HAP-1 (cell line): ENCODE measurements around the gene PPP1R7.

Experiments
- DNase-seq, 2 experiments: peaks; one replicate each; pipeline ENCODE4 v3.0.0-alpha.2; 2016 to 2020; ENCODE audit warnings: low spot score in 2 of 2
- H3K27me3 ChIP-seq: fragments of 250-450 bp; sonication (Bioruptor Pico); 2 replicates; pipeline ENCODE4 v1.5.1; 2020; ENCODE audit warnings: low read depth, mild to moderate bottlenecking, moderate library complexity
- H3K36me3 ChIP-seq: fragments of 250-450 bp; sonication (Bioruptor Pico); replicated peaks from 2 replicates; pipeline ENCODE4 v1.5.1; 2020; ENCODE audit warnings: mild to moderate bottlenecking
- H3K4me1 ChIP-seq: fragments of 250-450 bp; sonication (Bioruptor Pico); 2 replicates; pipeline ENCODE4 v1.5.1; 2020; ENCODE audit warnings: mild to moderate bottlenecking
- H3K4me3 ChIP-seq: fragments of 250-450 bp; sonication (Bioruptor Pico); 2 replicates; pipeline ENCODE4 v1.5.1; 2020; ENCODE audit warnings: mild to moderate bottlenecking, moderate library complexity
- H3K9me3 ChIP-seq: fragments of 250-450 bp; sonication (Bioruptor Pico); 2 replicates; pipeline ENCODE4 v1.5.1; 2020; ENCODE audit warnings: mild to moderate bottlenecking, moderate library complexity
- in situ Hi-C: fragments of 300-500 bp; cut with MboI; formaldehyde crosslinking; loops from 3 replicates; pipeline ENCODE4 v1.14.3; 2020; ENCODE audit warnings: low sequenced_read_pairs, inconsistent platforms, mixed read lengths

Gene PPP1R7

DNA sequence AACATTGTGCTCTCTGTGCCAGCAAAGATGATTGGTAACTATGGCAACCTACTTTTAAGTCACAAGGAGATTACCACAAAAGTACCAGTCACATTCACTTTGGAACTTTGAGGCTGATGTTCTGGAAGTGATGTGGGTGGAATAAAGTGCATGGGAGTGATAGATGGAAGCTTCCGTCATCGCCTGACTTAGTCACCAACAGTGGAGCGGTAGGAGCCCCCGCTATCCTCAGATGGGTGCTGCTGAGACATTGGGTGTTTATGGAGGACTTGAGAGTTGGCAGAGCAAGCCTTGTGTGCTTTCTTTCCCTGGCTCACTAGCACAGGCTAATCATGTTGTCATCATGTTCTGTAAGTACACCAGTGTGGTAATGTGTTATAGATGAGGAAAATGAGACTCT, 4.6 kb downstream of the PPP1R7 start:
- Histone ChIP-seq H3K9me3 (no peaks in the 10 kb centered on the region), H3K4me1 (peaks cover 5% of the 10 kb centered on the region), H3K4me3 (no peak overlapping the region), H3K36me3 (peaks cover 25% of the 10 kb centered on the region), H3K27me3 (no peaks in the 10 kb centered on the region)
- DNase-seq: no peak
- in situ Hi-C loops: no loop called here

GRCh38 chr2:241155936-241156335, 5.7 kb downstream of the PPP1R7 start:
- in situ Hi-C loops: no loop called here
- H3K27me3 ChIP-seq: no peaks in the 10 kb centered on the region
- no peaks in the 10 kb centered on the region for H3K9me3 ChIP-seq
- peaks cover 5% of the 10 kb centered on the region for H3K4me1 ChIP-seq
- no peak overlapping the region for H3K4me3 ChIP-seq
- DNase-seq: no peak
- peaks cover 29% of the 10 kb centered on the region for H3K36me3 ChIP-seq

DNA sequence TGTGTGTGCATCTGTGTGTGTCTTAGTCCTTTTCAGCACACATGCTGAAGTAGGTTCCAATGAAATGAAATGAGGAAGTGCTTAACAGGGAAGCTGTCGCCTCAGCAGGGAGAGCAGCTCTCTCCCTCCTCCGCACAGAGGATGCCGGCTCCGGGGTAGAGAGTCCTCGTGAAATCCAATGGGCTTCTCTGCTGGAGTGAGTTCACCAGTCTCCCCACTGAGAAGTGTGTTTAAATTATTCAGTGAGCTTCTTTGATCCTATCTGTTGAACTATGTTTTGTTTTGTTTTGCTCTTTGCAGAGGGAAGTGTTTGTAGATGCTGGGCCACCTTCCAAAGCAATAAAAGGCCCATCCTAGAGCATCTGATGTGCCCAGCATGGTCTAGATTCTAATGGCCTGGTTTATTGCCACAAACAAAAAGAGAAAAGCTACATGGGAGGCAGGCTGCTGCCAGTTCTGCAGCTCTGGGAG, 6.7 kb downstream of the PPP1R7 start:
- DNase-seq: no peak
- Histone ChIP-seq H3K4me1 (no peaks in the 10 kb centered on the region), H3K36me3 (peaks cover 34% of the 10 kb centered on the region), H3K9me3 (no peaks in the 10 kb centered on the region), H3K27me3 (no peaks in the 10 kb centered on the region), H3K4me3 (no peak overlapping the region)
- in situ Hi-C loops: no loop called here

DNA sequence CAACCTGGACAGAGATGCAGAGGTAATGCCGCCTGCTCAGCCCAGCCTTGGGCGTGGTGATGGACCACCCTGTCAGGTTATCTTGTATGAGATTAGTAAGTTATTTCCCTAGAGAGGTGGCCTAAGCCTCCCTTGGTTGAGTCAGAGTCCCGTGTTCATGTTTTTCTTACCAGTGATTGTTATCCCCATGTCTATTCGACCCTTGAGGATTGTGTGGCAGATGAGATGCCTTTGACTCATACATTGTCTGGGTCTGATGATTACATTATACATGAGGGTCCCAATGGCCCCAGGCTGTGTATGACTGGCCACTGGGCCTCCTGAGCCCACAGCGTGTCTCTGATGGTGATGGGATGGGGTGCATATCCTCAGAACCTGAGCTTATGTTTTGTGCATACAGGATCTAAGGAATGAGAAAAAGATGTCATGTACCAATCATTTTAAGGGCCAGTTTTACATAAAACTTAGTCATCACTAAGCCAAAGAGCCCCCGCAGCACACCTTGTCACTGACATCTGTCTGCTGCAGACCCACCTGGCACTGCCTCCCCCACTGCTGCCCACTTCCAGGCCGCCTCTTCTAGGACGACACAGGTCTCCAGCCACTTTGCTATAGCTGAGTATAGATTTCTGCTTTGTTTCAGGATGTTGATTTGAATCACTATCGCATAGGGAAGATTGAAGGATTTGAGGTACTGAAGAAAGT, 7.7 kb downstream of the PPP1R7 start:
- in situ Hi-C loops: no loop called here
- peaks cover 37% of the 10 kb centered on the region for H3K36me3 ChIP-seq

DNA sequence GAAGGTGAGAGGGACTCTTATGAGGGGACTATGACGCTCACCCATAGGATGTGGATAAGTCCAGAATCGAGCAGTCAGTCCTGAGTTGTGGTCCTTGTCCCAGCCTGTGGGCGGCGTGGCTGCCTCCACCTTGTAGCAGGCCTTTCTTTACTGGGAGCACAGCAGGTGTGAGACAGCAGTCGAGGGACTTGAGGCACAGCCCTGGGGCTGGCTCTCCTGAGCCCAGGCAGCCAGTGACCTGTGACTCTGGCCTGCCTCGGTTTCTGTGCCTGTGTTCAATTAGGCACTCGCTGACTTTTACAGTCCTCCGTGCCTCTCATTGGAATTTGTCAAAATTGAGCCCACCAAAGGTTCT, 8.3 kb downstream of the PPP1R7 start:
- in situ Hi-C loops: no loop called here
- peaks cover 42% of the 10 kb centered on the region for H3K36me3 ChIP-seq
- no peak for DNase-seq
- no peaks in the 10 kb centered on the region for H3K27me3 ChIP-seq
- H3K4me3 ChIP-seq: no peak overlapping the region
- no peaks in the 10 kb centered on the region for H3K9me3 ChIP-seq
- no peaks in the 10 kb centered on the region for H3K4me1 ChIP-seq

More for the DNA sequence above, 7.7 kb downstream of the PPP1R7 start:
- H3K9me3 ChIP-seq: no peaks in the 10 kb centered on the region
- DNase-seq: no peak
- no peak overlapping the region for H3K4me3 ChIP-seq
- H3K27me3 ChIP-seq: no peaks in the 10 kb centered on the region
- no peaks in the 10 kb centered on the region for H3K4me1 ChIP-seq

DNA sequence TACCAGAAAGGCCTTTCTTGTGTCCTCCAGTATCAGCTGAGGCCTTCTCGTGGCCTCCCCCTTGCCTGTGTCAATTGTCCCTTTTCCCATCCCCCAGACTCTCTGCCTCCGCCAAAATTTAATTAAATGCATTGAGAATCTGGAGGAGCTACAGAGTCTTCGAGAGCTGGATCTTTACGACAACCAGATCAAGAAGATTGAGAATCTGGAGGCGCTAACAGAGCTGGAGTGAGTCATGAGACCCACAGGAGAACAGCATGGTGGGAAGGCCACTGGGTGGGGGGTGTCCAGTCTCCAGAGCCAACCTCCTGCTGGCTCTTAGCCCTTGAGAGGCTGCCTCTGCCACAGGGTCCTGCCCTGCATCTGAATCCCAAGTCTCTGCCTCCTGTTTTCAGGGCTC, 8.8 kb downstream of the PPP1R7 start:
- Histone ChIP-seq H3K4me1 (no peaks in the 10 kb centered on the region), H3K4me3 (no peak overlapping the region), H3K27me3 (no peaks in the 10 kb centered on the region), H3K9me3 (no peaks in the 10 kb centered on the region), H3K36me3 (peaks cover 46% of the 10 kb centered on the region)
- no peak for DNase-seq
- in situ Hi-C loops: no loop called here

GRCh38 chr2:241160318-241160717, 10.1 kb downstream of the PPP1R7 start:
- Histone ChIP-seq H3K27me3 (no peaks in the 10 kb centered on the region), H3K36me3 (peaks cover 47% of the 10 kb centered on the region), H3K4me1 (no peaks in the 10 kb centered on the region), H3K9me3 (no peaks in the 10 kb centered on the region), H3K4me3 (no peak overlapping the region)
- in situ Hi-C loops: no loop called here
- DNase-seq: no peak

- no peak for DNase-seq
- Histone ChIP-seq H3K4me1 (no peaks in the 10 kb centered on the region), H3K27me3 (no peaks in the 10 kb centered on the region), H3K4me3 (no peak overlapping the region), H3K36me3 (peaks cover 56% of the 10 kb centered on the region), H3K9me3 (no peaks in the 10 kb centered on the region)
- in situ Hi-C loops: no loop called here
Measured at GRCh38 chr2:241161646-241162281, 11.5 kb downstream of the PPP1R7 start.

GRCh38 chr2:241163601-241164118, 13.4 kb downstream of the PPP1R7 start:
- Histone ChIP-seq H3K9me3 (no peaks in the 10 kb centered on the region), H3K4me3 (no peak overlapping the region), H3K27me3 (no peaks in the 10 kb centered on the region), H3K4me1 (no peaks in the 10 kb centered on the region), H3K36me3 (peaks cover 48% of the 10 kb centered on the region)
- in situ Hi-C loops: no loop called here
- DNase-seq: no peak

- Histone ChIP-seq H3K36me3 (peaks cover 40% of the 10 kb centered on the region), H3K9me3 (no peaks in the 10 kb centered on the region), H3K4me1 (no peaks in the 10 kb centered on the region), H3K27me3 (no peaks in the 10 kb centered on the region), H3K4me3 (no peak overlapping the region)
- no peak for DNase-seq
- in situ Hi-C loops: no loop called here
Measured at GRCh38 chr2:241168366-241168765, 18.1 kb downstream of the PPP1R7 start.

GRCh38 chr2:241173557-241173956, 23.3 kb downstream of the PPP1R7 start:
- no peaks in the 10 kb centered on the region for H3K9me3 ChIP-seq
- H3K4me1 ChIP-seq: no peaks in the 10 kb centered on the region
- H3K36me3 ChIP-seq: peaks cover 20% of the 10 kb centered on the region
- no peak for DNase-seq
- H3K4me3 ChIP-seq: no peak overlapping the region
- H3K27me3 ChIP-seq: no peaks in the 10 kb centered on the region
- in situ Hi-C loops: no loop called here

GRCh38 chr2:241177526-241178334, 27.5 kb downstream of the PPP1R7 start:
- H3K27me3 ChIP-seq: no peaks in the 10 kb centered on the region
- DNase-seq: no peak
- H3K9me3 ChIP-seq: no peaks in the 10 kb centered on the region
- no peak overlapping the region for H3K4me3 ChIP-seq
- in situ Hi-C loops: no loop called here
- H3K36me3 ChIP-seq: peaks cover 6% of the 10 kb centered on the region
- no peaks in the 10 kb centered on the region for H3K4me1 ChIP-seq

DNA sequence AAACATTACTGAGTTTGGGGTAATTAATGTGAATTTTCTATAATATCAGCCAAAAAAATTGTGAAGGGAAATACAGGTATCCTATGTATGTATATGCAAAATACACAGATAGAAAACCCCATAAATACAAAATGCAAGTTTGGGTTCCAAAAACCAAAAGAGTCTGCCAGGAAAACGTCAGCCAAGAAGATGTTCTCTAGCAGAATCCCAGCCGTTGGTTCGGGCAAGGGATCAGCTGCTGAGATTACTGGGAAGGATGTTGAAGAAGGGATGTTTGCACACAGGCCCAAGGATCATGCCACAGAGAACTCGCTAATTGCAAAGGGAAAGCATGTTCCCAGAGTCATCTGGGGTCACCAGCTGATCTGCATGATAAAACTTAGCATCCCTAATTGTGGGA, 28.7 kb downstream of the PPP1R7 start:
- H3K4me1 ChIP-seq: no peaks in the 10 kb centered on the region
- no peak for DNase-seq
- peaks cover 6% of the 10 kb centered on the region for H3K36me3 ChIP-seq
- no peaks in the 10 kb centered on the region for H3K27me3 ChIP-seq
- no peaks in the 10 kb centered on the region for H3K9me3 ChIP-seq
- in situ Hi-C loops: no loop called here
- H3K4me3 ChIP-seq: no peak overlapping the region

GRCh38 chr2:241179899-241180298, 29.6 kb downstream of the PPP1R7 start:
- Histone ChIP-seq H3K27me3 (no peaks in the 10 kb centered on the region), H3K36me3 (peaks cover 6% of the 10 kb centered on the region), H3K4me3 (no peak overlapping the region), H3K4me1 (no peaks in the 10 kb centered on the region), H3K9me3 (no peaks in the 10 kb centered on the region)
- in situ Hi-C loops: no loop called here
- DNase-seq: no peak
